GM12892 (cell line): ENCODE measurements around the gene KRTAP5-2.

Experiments
- POLR2A ChIP-seq: IDR thresholded peaks from 2 replicates; pipeline ENCODE4 v1.6.1; 2011; ENCODE audit warnings: low read depth, low read length, control low read depth
- POLR2AphosphoS5 ChIP-seq: IDR thresholded peaks from 2 replicates; pipeline ENCODE4 v1.6.1; 2011; ENCODE audit warnings: low read depth, low read length, control low read depth

- no peak for TF ChIP-seq POLR2AphosphoS5
- no peak for TF ChIP-seq POLR2A
Measured at GRCh38 chr11:1632053-1632714, 34.1 kb upstream of the KRTAP5-2 start.
